ENCODE results near the gene CCL27. TPM values are rescaled to one million over a fixed set of nuclear protein-coding genes. Genes with fewer than 3 reads are reported as not detected.

The CCL27 gene
- total and polyA plus RNA-seq, 2 of the 8 experiments (the other 6 are each of a cell fraction or from before 2014, with no cell fraction given): 0.42 TPM; not detected in 1

GRCh38 chr9:34634551-34635248, 27.8 kb downstream of the CCL27 start:
- Histone ChIP-seq H3K14ac (ENCODE audit: insufficient read length) (no peak overlapping the region), H2BK5ac (ENCODE audit: low read depth, low read length) (no peak overlapping the region), H3K4me3 (ENCODE audit: extremely low read depth in 1 of 4, insufficient read depth in 2 of 4, low read depth in 3 of 4, low read length in 4 of 4) (no peak overlapping the region), H3K4me1 (replicated peaks in 1 of 4; ENCODE audit: control insufficient read depth in 3 of 4, insufficient read depth in 4 of 4, low read length in 3 of 4) (peaks cover 2 to 11% (median 8%) of the 10 kb centered on the region in 4 experiments; a peak in 4 of 7 replicates), H2BK15ac (ENCODE audit: low read length) (no peak overlapping the region), H3K18ac (ENCODE audit: extremely low read depth, low read length) (no peak overlapping the region), H2BK12ac (ENCODE audit: low read depth, low read length) (no peak overlapping the region), H3K36me3 (ENCODE audit: control insufficient read depth in 2 of 4, insufficient read depth in 4 of 4, low read length in 3 of 4) (peaks cover 0 to 6% (median 2%) of the 10 kb centered on the region in 4 experiments; a peak in 3 of 8 replicates), H4K20me1 (replicated peaks in 1 of 2; ENCODE audit: control insufficient read depth in 1 of 2, insufficient read depth in 2 of 2, low read length in 2 of 2) (peaks cover 0 to 11% of the 10 kb centered on the region in 2 experiments), H3K9me3 (ENCODE audit: insufficient read depth in 2 of 2, low read depth in 1 of 2, low read length in 1 of 2) (no peaks in the 10 kb centered on the region), H2BK120ac (replicated peaks; ENCODE audit: low read depth, low read length) (no peak overlapping the region), H4K5ac (ENCODE audit: insufficient read length, low read depth, low read length) (no peak overlapping the region), H3K4me2 (ENCODE audit: insufficient read depth in 1 of 2, low read depth in 2 of 2, low read length in 2 of 2) (no peak overlapping the region), H3K9ac (replicated peaks in 1 of 4; ENCODE audit: extremely low read depth in 1 of 4, low read depth in 3 of 4, low read length in 3 of 4) (no peak overlapping the region), H3K56ac (replicated peaks; ENCODE audit: insufficient read length, low read depth, low read length) (no peak overlapping the region), H3K27ac (ENCODE audit: low read depth, low read length) (no peak overlapping the region), H3K23me2 (ENCODE audit: low read depth, low read length) (peaks cover 9% of the 10 kb centered on the region), H2BK20ac (ENCODE audit: low read length) (no peak overlapping the region), H3K27me3 (replicated peaks in 1 of 4; ENCODE audit: control insufficient read depth in 3 of 4, extremely low read depth in 1 of 4, insufficient read depth in 3 of 4, low read length in 3 of 4) (peaks cover 7 to 23% (median 19%) of the 10 kb centered on the region in 4 experiments), H2AK5ac (ENCODE audit: low read depth, low read length) (no peak overlapping the region), H3K4ac (replicated peaks; ENCODE audit: insufficient read length, low read depth, low read length) (no peak overlapping the region), H2AFZ (ENCODE audit: low read length) (no peak overlapping the region), H4K8ac (ENCODE audit: extremely low read depth, insufficient read depth, low read length) (no peak overlapping the region), H3K79me1 (ENCODE audit: low read depth, low read length) (peaks cover 10% of the 10 kb centered on the region), H3K23ac (ENCODE audit: insufficient read length) (no peak overlapping the region), H3K79me2 (ENCODE audit: control insufficient read depth in 1 of 2, insufficient read depth in 2 of 2, low read length in 2 of 2) (peaks cover 0 to 11% of the 10 kb centered on the region in 2 experiments; a peak in 2 of 4 replicates), H4K91ac (replicated peaks; ENCODE audit: insufficient read length, low read length) (no peak overlapping the region)
- WGBS, 2 experiments (ENCODE audit: extremely low coverage in 1 of 2, insufficient coverage in 1 of 2, insufficient read length in 1 of 2, insufficient replicate concordance in 2 of 2, low coverage in 1 of 2, low lambda C conversion rate in 2 of 2, missing lambda C conversion rate in 1 of 2): 82% methylated on average over 3 of the region's 3 CpGs; no CpG with 5 or more reads in 1 of the 2 experiments
- ChIA-PET CTCF (ENCODE audit: partially characterized antibody) (interaction anchor here (0.6 to 18.5 kb wide), 34 partner anchors 10 to 376 kb away, joined by 3 to 401 read pairs (median 4); partner anchors contain the start of genes CCL27, DCTN3, GALT and IL11RA), POLR2A (ENCODE audit: partially characterized antibody) (interaction anchor here (1.1 to 11.3 kb wide), 7 partner anchors 9 to 30 kb away, joined by 3 to 127 read pairs (median 5); partner anchors contain the start of genes GALT, IL11RA and RPP25L)
- no peak for TF ChIP-seq RBBP5 (IDR thresholded peaks at IDR 0.05; ENCODE audit: borderline replicate concordance, low read depth, low read length)
- TF ChIP-seq SP1 (IDR thresholded peaks at IDR 0.05; ENCODE audit: low read depth, low read length): peak; percentile 22; the same call in 1 of the 2 replicates
- no peak for DNase-seq (ENCODE audit: low read depth in 1 of 2, low spot score in 2 of 2)
- no peak for FAIRE-seq

All from H1 (cell line).